Activated CD8-positive, alpha-beta memory T cell treated with anti-CD3 and anti-CD28 coated beads, Interleukin-2, amount 10 ng/mL, durations not matched to agents 7 days and 5 days (primary cell): Measurements from ENCODE around the gene OR9G4. TPM values are rescaled to one million over a fixed set of nuclear protein-coding genes. Genes with fewer than 3 reads are reported as not detected.

Experiments used
- ATAC-seq: fragments of 150-1000 bp; cut with Tn5 transposase; one replicate; pipeline ENCODE4 v1.10.0; 2021; ENCODE audit warnings: moderate library complexity
- CTCF ChIA-PET: fragments of 350-600 bp; sonication (Branson Sonifier 250); formaldehyde crosslinking; loops from one replicate; lab custom pipeline; 2021; ENCODE audit warnings: antibody characterized with exemption; lab: Charles Lee
- DNase-seq: peaks from one replicate; pipeline ENCODE4 v3.0.0-alpha.2; 2020
- H3K27ac Mint-ChIP-seq: one replicate; pipeline ENCODE4 v1.8.0; 2021; ENCODE audit warnings: mild to moderate bottlenecking, mixed read lengths
- H3K27me3 Mint-ChIP-seq: one replicate; pipeline ENCODE4 v1.8.0; 2021; ENCODE audit warnings: mixed read lengths
- H3K36me3 Mint-ChIP-seq: one replicate; pipeline ENCODE4 v1.8.0; 2021; ENCODE audit warnings: mild to moderate bottlenecking, mixed read lengths
- H3K4me1 Mint-ChIP-seq: one replicate; pipeline ENCODE4 v1.8.0; 2021; ENCODE audit warnings: mixed read lengths
- H3K4me3 Mint-ChIP-seq: one replicate; pipeline ENCODE4 v1.8.0; 2021; ENCODE audit warnings: mild to moderate bottlenecking, moderate library complexity, mixed read lengths
- H3K9me3 Mint-ChIP-seq: one replicate; pipeline ENCODE4 v1.8.0; 2022; ENCODE audit warnings: low read depth, mixed read lengths
- microRNA-seq: library from miRNA; unstranded; fragments of <30 nt; microRNA quantifications from one replicate; pipeline ENCODE4 v1.2.0, GENCODE V29; 2022
- total RNA-seq, 2 experiments: library from RNA; stranded (reverse); gene quantifications; one replicate each; pipeline ENCODE4 v1.2.3, GENCODE V29; 2021

OR9G4 gene
- total RNA-seq, 2 experiments from 2014 or later: not detected

GRCh38 chr11:56700914-56701485, 47.5 kb downstream of the OR9G4 start:
- no peaks in the 10 kb centered on the region for H3K4me1 Mint-ChIP-seq
- no peak for DNase-seq
- CTCF ChIA-PET: no interaction called here
- H3K36me3 Mint-ChIP-seq: no peaks in the 10 kb centered on the region
- no peak overlapping the region for H3K27ac Mint-ChIP-seq
- H3K27me3 Mint-ChIP-seq: no peaks in the 10 kb centered on the region
- H3K4me3 Mint-ChIP-seq: no peak overlapping the region
- peaks cover 11% of the 10 kb centered on the region for H3K9me3 Mint-ChIP-seq
- ATAC-seq: no peak

GRCh38 chr11:56700242-56700913, 48.1 kb downstream of the OR9G4 start:
- H3K4me3 Mint-ChIP-seq: no peak overlapping the region
- no peak overlapping the region for H3K27ac Mint-ChIP-seq
- CTCF ChIA-PET: no interaction called here
- H3K4me1 Mint-ChIP-seq: no peaks in the 10 kb centered on the region
- H3K9me3 Mint-ChIP-seq: peaks cover 10% of the 10 kb centered on the region
- DNase-seq: no peak
- H3K36me3 Mint-ChIP-seq: no peaks in the 10 kb centered on the region
- no peaks in the 10 kb centered on the region for H3K27me3 Mint-ChIP-seq
- no peak for ATAC-seq

DNA sequence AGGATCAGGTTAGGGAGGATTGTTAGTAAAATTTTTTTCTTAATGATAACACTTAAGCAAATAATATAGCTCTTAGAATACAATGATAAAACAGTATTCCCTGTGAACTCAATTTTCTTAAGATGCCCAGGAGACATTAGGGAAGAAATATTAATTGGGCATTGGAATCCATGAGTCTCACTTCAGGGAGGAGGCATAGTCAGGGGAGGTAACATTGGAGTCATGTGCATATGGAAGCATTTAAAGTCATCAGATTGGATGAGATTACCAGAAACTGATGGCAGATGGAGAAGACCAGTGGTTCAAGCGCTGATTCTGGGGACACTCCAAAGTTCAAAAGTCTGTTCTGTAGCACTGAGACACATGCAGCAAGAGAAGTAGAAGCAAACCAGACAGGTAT, 49.7 kb downstream of the OR9G4 start, which contains the start of gene OR9G1:
TSS of gene OR9G1 (plus strand) at position 301 of the 400 bp plus-strand sequence. CDS start 1,293 bp downstream, outside the sequence.
- Mint-ChIP-seq H3K27ac (no peak within 1 kb of the TSS), H3K4me3 (no peak within 1 kb of the TSS), H3K4me1 (no peaks in the 10 kb centered on the region), H3K9me3 (peaks cover 10% of the 10 kb centered on the region), H3K27me3 (no peaks in the 10 kb centered on the region), H3K36me3 (no peaks in the 10 kb centered on the region)
- CTCF ChIA-PET: no interaction called here
- DNase-seq: no peak
- no peak for ATAC-seq

- Mint-ChIP-seq H3K27me3 (no peaks in the 10 kb centered on the region), H3K4me3 (no peak overlapping the region), H3K4me1 (no peaks in the 10 kb centered on the region), H3K9me3 (peaks cover 6% of the 10 kb centered on the region), H3K36me3 (no peaks in the 10 kb centered on the region), H3K27ac (no peak overlapping the region)
- ATAC-seq (no peak), DNase-seq (no peak)
- CTCF ChIA-PET: no interaction called here
Measured at GRCh38 chr11:56693428-56693827, 55.1 kb downstream of the OR9G4 start.

Small RNAs within 50 kb of the gene (microRNA-seq; reads per million reads assigned to microRNA genes)
- gene MIR6128: not detected

Other genes with a start within 250 kb of the OR9G4 start
- not detected for gene OR5M11, start 205.4 kb downstream of the OR9G4 start, total RNA-seq
- gene OR5M10, start 171.0 kb downstream of the OR9G4 start, total RNA-seq: not detected
- gene OR5M1, start 133.8 kb downstream of the OR9G4 start, total RNA-seq: not detected
- gene OR5AP2, start 106.3 kb downstream of the OR9G4 start, total RNA-seq: not detected
- gene OR5AR1, start 85.0 kb downstream of the OR9G4 start, total RNA-seq: not detected
- not detected for gene OR9G1, start 49.6 kb downstream of the OR9G4 start, total RNA-seq
- not detected for gene OR5AK2, start 240.2 kb upstream of the OR9G4 start, total RNA-seq